HCT116 (cell line): ENCODE results near the gene PGM2. TPM values are rescaled to one million over a fixed set of nuclear protein-coding genes. Genes with fewer than 3 reads are reported as not detected.

Experiments
- ATAC-seq: fragments of 200-7000 bp; cut with Tn5 transposase; 2 replicates; pipeline ENCODE4 v1.9.1; 2020; ENCODE audit warnings: mild to moderate bottlenecking, moderate library complexity
- BruUV-seq: library from RNA; stranded (reverse); fragments of 400-500 nt; replicated peaks from 2 replicates; lab custom pipeline; 2021; lab: Mats Ljungman, UMichigan
- CTCF ChIA-PET: fragments of 300-600 bp; sonication (Branson Sonifier 250); formaldehyde crosslinking; loops from one replicate; lab custom pipeline; 2021; ENCODE audit warnings: antibody characterized with exemption; lab: Charles Lee
- POLR2A ChIA-PET: fragments of 300-600, 350-600 bp; sonication (Branson Sonifier 250); formaldehyde crosslinking; loops from one replicate; lab custom pipeline; 2021; ENCODE audit warnings: antibody characterized with exemption; lab: Charles Lee
- RAD21 ChIA-PET, 2 experiments: fragments of 300-600 bp; sonication (Branson Sonifier 250); formaldehyde crosslinking; loops; one replicate each; lab custom pipeline; 2023; ENCODE audit warnings: low total read pairs in 2 of 2; ENCODE audit not compliant: uncharacterized antibody in 2 of 2, unreplicated experiment in 2 of 2, low non-redundant PET in 1 of 2; lab: Charles Lee
- DNase-seq: peaks from one replicate; pipeline ENCODE4 v3.0.0-alpha.2; 2010; ENCODE audit warnings: low read depth, low spot score
- H2AFZ ChIP-seq: fragments of 200-600 bp; shearing (Covaris generic), sonication (generic); 2 replicates; pipeline ENCODE4 v1.6.1; 2017; ENCODE audit warnings: low read depth, mixed run types, mixed read lengths, antibody characterized with exemption, low read length; ENCODE audit not compliant: poor library complexity, severe bottlenecking
- H3K27ac ChIP-seq: 2 replicates; pipeline ENCODE4 v1.5.1; 2012; ENCODE audit warnings: low read depth, low read length
- H3K27me3 ChIP-seq: fragments of 200-600 bp; sonication (generic); 2 replicates; pipeline ENCODE4 v1.6.1; 2016; ENCODE audit warnings: mixed run types, low read length, mixed read lengths; ENCODE audit not compliant: insufficient read depth
- H3K36me3 ChIP-seq, 2 experiments: fragments of 200-500 bp in 1 of 2; fragments of 200-600 bp in 1 of 2; sonication (Bioruptor generic) in 1 of 2; sonication (generic) in 1 of 2; 2 replicates each; pipeline versions ENCODE4 v1.5.1 to v1.6.1; 2014 to 2016; ENCODE audit warnings: low read length in 2 of 2, inconsistent platforms in 1 of 2, mixed read lengths in 1 of 2, mixed run types in 1 of 2; ENCODE audit not compliant: insufficient read depth in 2 of 2, control insufficient read depth in 1 of 2
- H3K4me1 ChIP-seq, 2 experiments: fragments of 200-600 bp in 1 of 2; sonication (generic) in 1 of 2; 2 replicates each; pipeline versions ENCODE4 v1.5.1 to v1.6.1; 2012 to 2017; ENCODE audit warnings: low read length in 2 of 2, inconsistent platforms in 1 of 2, mild to moderate bottlenecking in 1 of 2, mixed read lengths in 1 of 2, mixed run types in 1 of 2, moderate library complexity in 1 of 2; ENCODE audit not compliant: insufficient read depth in 2 of 2, control insufficient read depth in 1 of 2
- H3K4me2 ChIP-seq: fragments of 200-600 bp; sonication (generic); 2 replicates; pipeline ENCODE4 v1.6.1; 2017; ENCODE audit warnings: mixed run types, low read length, mixed read lengths
- H3K4me3 ChIP-seq, 2 experiments: fragments of 200-600 bp in 1 of 2; sonication (generic) in 1 of 2; replicated peaks in 1 of 2; 2 replicates each; pipeline ENCODE4 v1.5.1; 2011 to 2016; ENCODE audit warnings: low read length in 2 of 2, control low read depth in 1 of 2, low read depth in 1 of 2, mild to moderate bottlenecking in 1 of 2, mixed read lengths in 1 of 2, mixed run types in 1 of 2
- H3K79me2 ChIP-seq: fragments of 200-600 bp; sonication (generic); 2 replicates; pipeline ENCODE4 v1.6.1; 2017; ENCODE audit warnings: mild to moderate bottlenecking, mixed run types, low read length, moderate library complexity, mixed read lengths; ENCODE audit not compliant: insufficient read depth
- H3K9ac ChIP-seq: fragments of 200-600 bp; sonication (generic); 2 replicates; pipeline ENCODE4 v1.6.1; 2016; ENCODE audit warnings: low read length, mixed read lengths
- H3K9me2 ChIP-seq: fragments of 200-600 bp; sonication (generic), shearing (Covaris generic); 2 replicates; pipeline ENCODE4 v1.6.1; 2017; ENCODE audit warnings: mixed run types, mild to moderate bottlenecking, moderate library complexity; ENCODE audit not compliant: insufficient read depth
- H3K9me3 ChIP-seq, 2 experiments: fragments of 200-500 bp in 1 of 2; fragments of 200-600 bp in 1 of 2; sonication (Bioruptor generic) in 1 of 2; sonication (generic) in 1 of 2; 2 replicates each; pipeline ENCODE4 v1.6.1; 2014 to 2017; ENCODE audit warnings: low read length in 2 of 2, mixed read lengths in 2 of 2, inconsistent platforms in 1 of 2, low read depth in 1 of 2, mild to moderate bottlenecking in 1 of 2, mixed run types in 1 of 2, moderate library complexity in 1 of 2; ENCODE audit not compliant: control insufficient read depth in 1 of 2, insufficient read depth in 1 of 2
- H4K20me1 ChIP-seq: fragments of 200-600 bp; sonication (generic), shearing (Covaris generic); 2 replicates; pipeline ENCODE4 v1.6.1; 2017; ENCODE audit warnings: mixed run types, mild to moderate bottlenecking, moderate library complexity; ENCODE audit not compliant: insufficient read depth
- ATF3 ChIP-seq: IDR thresholded peaks from 2 replicates; pipeline ENCODE4 v1.6.1; 2012
- EGR1 ChIP-seq: IDR thresholded peaks from 2 replicates; pipeline ENCODE4 v1.6.1; 2012; ENCODE audit warnings: low read depth
- ELF1 ChIP-seq: IDR thresholded peaks from 2 replicates; pipeline ENCODE4 v1.6.1; 2012; ENCODE audit warnings: low read depth, borderline replicate concordance
- EZH2 ChIP-seq: fragments of 200-600 bp; sonication (generic); IDR thresholded peaks from 2 replicates; pipeline ENCODE4 v1.6.1; 2017; ENCODE audit warnings: antibody characterized with exemption, mixed run types
- SIN3A ChIP-seq: IDR thresholded peaks from 2 replicates; pipeline ENCODE4 v1.6.1; 2012; ENCODE audit warnings: low read depth
- SP1 ChIP-seq: IDR thresholded peaks from 2 replicates; pipeline ENCODE4 v1.6.1; 2012; ENCODE audit warnings: low read depth
- ZBTB33 ChIP-seq: IDR thresholded peaks from 2 replicates; pipeline ENCODE4 v1.6.1; 2011; ENCODE audit warnings: mild to moderate bottlenecking, low read length, moderate library complexity; ENCODE audit not compliant: insufficient replicate concordance; ENCODE audit errors: extremely low read depth
- ZFX ChIP-seq: fragments of 450-650 bp; IDR thresholded peaks from 2 replicates; pipeline ENCODE4 v1.6.1; 2017
- intact Hi-C: fragments of 100-400 bp; cut with micrococcal nuclease; formaldehyde crosslinking; loops from 2 replicates; pipeline ENCODE4 v1.10.0; 2022
- total RNA-seq: library from RNA; stranded (reverse); gene quantifications from one replicate; pipeline ENCODE4 v1.2.1, GENCODE V29; 2021; ENCODE audit not compliant: unreplicated experiment
- TF ChIP-seq, protein P1 (sequence below): IDR thresholded peaks from 2 replicates; pipeline ENCODE4 v1.6.1; 2012
- TF ChIP-seq, protein P2 (sequence below), 3 experiments: fragments of 200-600 bp in 1 of 3; sonication (generic) in 1 of 3; IDR thresholded peaks in 2 of 3; conservative IDR thresholded peaks in 1 of 3; 2 replicates each; pipeline ENCODE4 v1.5.1; 2012 to 2017; ENCODE audit warnings: low read depth in 2 of 3, low read length in 2 of 3, antibody characterized with exemption in 1 of 3, borderline replicate concordance in 1 of 3, control low read depth in 1 of 3, mild to moderate bottlenecking in 1 of 3, mixed read lengths in 1 of 3, mixed run types in 1 of 3, moderate library complexity in 1 of 3; ENCODE audit not compliant: insufficient read depth in 1 of 3

The PGM2 gene
- total RNA-seq, 1 experiment from 2014 or later: 48.6 TPM

DNA sequence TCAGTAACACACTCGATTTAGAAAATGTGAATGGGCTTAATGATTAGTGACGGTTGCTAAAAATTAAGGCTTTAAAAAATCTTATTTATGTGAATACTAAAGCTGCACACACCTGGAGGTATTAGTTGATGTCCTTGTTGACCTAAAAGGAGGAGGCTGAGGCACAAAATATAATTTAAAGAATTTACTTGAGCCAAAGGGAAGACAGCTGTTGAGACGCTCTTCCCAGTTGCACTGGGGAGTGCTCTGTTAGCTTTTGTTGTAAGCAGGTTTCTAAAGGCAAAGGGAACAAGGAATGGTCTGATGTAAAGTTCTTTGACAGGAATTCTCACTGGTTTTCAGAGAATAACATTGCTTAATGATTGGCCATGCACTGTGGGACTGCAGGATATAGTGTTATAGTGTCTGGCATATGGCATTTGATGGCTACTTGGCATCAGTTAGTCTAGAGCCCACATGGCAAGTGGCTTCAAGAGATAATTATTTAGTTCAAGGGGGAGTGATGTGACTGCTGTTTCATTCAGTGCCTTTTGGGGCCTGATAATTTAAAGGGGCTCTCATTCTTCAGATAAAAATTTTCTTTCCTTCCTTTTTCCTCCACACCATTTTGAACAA is 30.8 kb upstream of the PGM2 start (continued):
- TF ChIP-seq, protein P1, sequence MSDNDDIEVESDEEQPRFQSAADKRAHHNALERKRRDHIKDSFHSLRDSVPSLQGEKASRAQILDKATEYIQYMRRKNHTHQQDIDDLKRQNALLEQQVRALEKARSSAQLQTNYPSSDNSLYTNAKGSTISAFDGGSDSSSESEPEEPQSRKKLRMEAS: no peak
- no peak for TF ChIP-seq ZBTB33
- TF ChIP-seq ZFX: no peak
- TF ChIP-seq EZH2: no peak
- TF ChIP-seq, protein P2, sequence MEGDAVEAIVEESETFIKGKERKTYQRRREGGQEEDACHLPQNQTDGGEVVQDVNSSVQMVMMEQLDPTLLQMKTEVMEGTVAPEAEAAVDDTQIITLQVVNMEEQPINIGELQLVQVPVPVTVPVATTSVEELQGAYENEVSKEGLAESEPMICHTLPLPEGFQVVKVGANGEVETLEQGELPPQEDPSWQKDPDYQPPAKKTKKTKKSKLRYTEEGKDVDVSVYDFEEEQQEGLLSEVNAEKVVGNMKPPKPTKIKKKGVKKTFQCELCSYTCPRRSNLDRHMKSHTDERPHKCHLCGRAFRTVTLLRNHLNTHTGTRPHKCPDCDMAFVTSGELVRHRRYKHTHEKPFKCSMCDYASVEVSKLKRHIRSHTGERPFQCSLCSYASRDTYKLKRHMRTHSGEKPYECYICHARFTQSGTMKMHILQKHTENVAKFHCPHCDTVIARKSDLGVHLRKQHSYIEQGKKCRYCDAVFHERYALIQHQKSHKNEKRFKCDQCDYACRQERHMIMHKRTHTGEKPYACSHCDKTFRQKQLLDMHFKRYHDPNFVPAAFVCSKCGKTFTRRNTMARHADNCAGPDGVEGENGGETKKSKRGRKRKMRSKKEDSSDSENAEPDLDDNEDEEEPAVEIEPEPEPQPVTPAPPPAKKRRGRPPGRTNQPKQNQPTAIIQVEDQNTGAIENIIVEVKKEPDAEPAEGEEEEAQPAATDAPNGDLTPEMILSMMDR (IDR thresholded peaks at IDR 0.05 in 2 of 3, conservative IDR thresholded peaks at IDR 0.05 in 1 of 3; ENCODE audit: borderline replicate concordance in 1 of 3, insufficient read depth in 1 of 3, low read depth in 2 of 3, low read length in 2 of 3): no peak
- no peak for TF ChIP-seq ELF1
- TF ChIP-seq EGR1: no peak
- TF ChIP-seq SIN3A: no peak
- TF ChIP-seq SP1: no peak

- no peaks in the 10 kb centered on the region for H4K20me1 ChIP-seq
- no peak overlapping the region for H3K4me3 ChIP-seq
- H3K4me1 ChIP-seq: peaks cover 0 to 4% of the 10 kb centered on the region in 2 experiments; a peak in 2 of 4 replicates
- H3K9me2 ChIP-seq: no peaks in the 10 kb centered on the region
- POLR2A ChIA-PET: no interaction called here
- no peak overlapping the region for H2AFZ ChIP-seq
- TF ChIP-seq ZFX (no peak), ATF3 (no peak)
- RAD21 ChIA-PET: no interaction called here
- CTCF ChIA-PET: interaction anchor here (1.3 kb wide), 1 partner anchor 194 kb away, joined by 3 read pairs; no protein-coding TSS in a partner anchor
- no TSS peak for BruUV-seq
- H3K36me3 ChIP-seq: no peaks in the 10 kb centered on the region
- no peak overlapping the region for H3K4me2 ChIP-seq
- ATAC-seq (no peak), DNase-seq (no peak)
- no peaks in the 10 kb centered on the region for H3K79me2 ChIP-seq
- intact Hi-C loops: no loop called here
- H3K9me3 ChIP-seq: no peaks in the 10 kb centered on the region
- H3K9ac ChIP-seq: no peak overlapping the region
- H3K27me3 ChIP-seq: no peaks in the 10 kb centered on the region
- no peak overlapping the region for H3K27ac ChIP-seq
Observed at GRCh38 chr4:37797374-37797773, 29.1 kb upstream of the PGM2 start.
